CMK (cell line): ENCODE data around the gene HEMGN.

Experiments
- DNase-seq: peaks from one replicate; pipeline ENCODE4 v3.0.0-alpha.2; 2010; ENCODE audit warnings: low read depth

The HEMGN gene

DNA sequence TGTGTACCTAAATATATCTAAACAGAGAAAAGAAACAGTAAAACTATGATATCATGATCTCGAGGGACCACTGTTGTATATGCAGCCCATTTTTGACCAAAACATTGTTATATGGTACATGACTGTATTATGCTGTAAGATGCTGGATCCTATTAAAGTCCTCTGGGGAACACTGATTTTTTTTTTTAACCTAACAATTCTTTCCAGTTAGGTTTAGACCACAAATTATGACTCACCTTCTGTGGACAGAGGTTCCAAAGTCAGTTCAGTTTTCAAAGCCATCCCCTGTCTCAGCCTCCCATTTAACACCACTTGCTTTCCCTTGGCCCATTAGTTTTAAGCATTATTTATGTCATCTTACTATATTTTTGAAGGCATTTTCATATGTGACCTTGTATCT lies 42.8 kb downstream of the HEMGN start:
- no peak for DNase-seq

DNA sequence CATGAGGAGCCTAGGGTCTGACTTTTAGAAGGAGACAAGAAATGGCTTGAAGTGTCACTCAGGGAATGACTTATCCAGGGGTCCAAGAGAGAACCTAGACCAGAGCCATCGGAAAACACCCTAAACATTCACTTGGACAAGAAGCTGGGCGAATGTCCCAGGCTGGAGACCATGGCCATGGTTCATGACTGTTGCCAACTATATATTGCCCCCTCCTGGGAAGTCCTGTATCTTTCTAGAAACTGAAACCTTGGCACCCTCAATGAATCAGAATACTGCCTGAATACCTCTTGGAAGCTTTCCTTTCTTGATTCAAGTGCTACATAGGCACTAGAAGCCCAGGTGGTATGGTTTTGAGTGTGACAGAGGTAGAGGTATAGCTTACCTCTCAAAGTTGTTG lies 45.6 kb downstream of the HEMGN start:
- no peak for DNase-seq

- no peak for DNase-seq
These were observed 46.2 kb downstream of the HEMGN start for GRCh38 chr9:97891736-97892135.

DNA sequence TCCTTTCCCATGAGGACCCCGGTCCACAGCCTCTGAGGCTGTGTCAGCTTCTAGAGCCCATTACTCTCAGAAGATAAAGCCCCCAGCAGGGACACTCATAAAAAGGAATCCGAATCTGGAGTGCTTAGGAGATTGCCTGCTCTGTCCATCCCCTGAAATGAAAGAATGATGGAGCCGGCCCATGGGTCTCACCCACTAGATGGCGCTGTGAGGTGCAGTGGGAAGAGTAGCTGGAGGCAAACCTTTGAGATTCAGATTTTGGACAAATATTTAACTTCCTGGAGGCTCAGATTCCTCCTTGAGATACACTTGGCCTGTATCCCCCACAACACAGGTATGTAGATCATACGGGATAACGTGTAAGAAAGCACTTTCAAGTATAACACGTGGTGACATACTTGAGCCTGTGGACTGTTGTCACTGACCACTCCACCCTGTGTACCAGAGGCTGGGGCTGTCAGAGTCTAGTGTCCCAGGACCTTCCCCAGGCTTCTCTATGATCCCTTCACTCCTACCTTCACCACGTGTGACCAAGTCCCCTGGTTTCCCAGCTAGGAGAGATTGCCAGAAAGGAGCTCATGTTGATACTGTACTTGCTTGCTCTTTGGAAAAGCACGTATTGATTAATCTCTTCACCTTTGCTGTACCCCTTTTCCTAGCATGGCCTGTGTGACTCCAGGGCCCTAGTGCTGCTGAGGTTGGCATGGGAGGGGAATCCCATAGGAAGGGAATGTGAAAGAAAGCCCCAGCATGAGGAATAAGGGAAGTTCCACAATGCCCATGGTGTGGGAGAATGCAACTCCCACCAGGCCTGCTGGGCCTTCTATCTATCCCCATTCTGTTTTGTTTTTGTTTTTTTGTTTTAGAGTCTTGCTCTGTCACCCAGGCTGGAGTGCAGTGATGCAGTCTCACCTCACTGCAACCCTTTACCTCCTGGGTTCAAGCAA lies 47.8 kb downstream of the HEMGN start:
- no peak for DNase-seq

- DNase-seq, result no peak
These were observed 57.6 kb downstream of the HEMGN start for GRCh38 chr9:97880336-97880735.
